DND-41 (cell line): ENCODE measurements around the gene GADL1.
A peak's percentile ranks its signal among the peaks of the same experiment; 100 is the strongest.

ENCODE experiments used
- ATAC-seq: fragments of 200-7000 bp; cut with Tn5 transposase; 3 replicates; pipeline ENCODE4 v1.9.1; 2021; ENCODE audit warnings: low read depth; ENCODE audit not compliant: insufficient read depth
- DNase-seq: peaks from one replicate; pipeline ENCODE4 v3.0.0-alpha.2; 2020
- H2AFZ ChIP-seq: 2 replicates; pipeline ENCODE4 v1.6.0; 2012; ENCODE audit warnings: low read depth, low read length
- H3K27ac ChIP-seq: 2 replicates; pipeline ENCODE4 v1.5.1; 2012; ENCODE audit warnings: low read length, inconsistent platforms
- H3K27me3 ChIP-seq: fragments of 200-600 bp; sonication (generic); 2 replicates; pipeline ENCODE4 v1.6.0; 2012; ENCODE audit warnings: low read length, mild to moderate bottlenecking, inconsistent platforms; ENCODE audit not compliant: insufficient read depth, poor library complexity
- H3K36me3 ChIP-seq: 2 replicates; pipeline ENCODE4 v1.5.1; 2012; ENCODE audit warnings: low read length, inconsistent platforms; ENCODE audit not compliant: insufficient read depth
- H3K4me1 ChIP-seq: 2 replicates; pipeline ENCODE4 v1.5.1; 2012; ENCODE audit warnings: mild to moderate bottlenecking, low read length; ENCODE audit not compliant: insufficient read depth
- H3K4me2 ChIP-seq: 2 replicates; pipeline ENCODE4 v1.6.0; 2012; ENCODE audit warnings: mild to moderate bottlenecking, moderate library complexity, low read length, inconsistent platforms; ENCODE audit not compliant: insufficient read depth
- H3K4me3 ChIP-seq, 2 experiments: fragments of 200-600 bp in 1 of 2; shearing (Covaris generic) in 1 of 2; 2 replicates each; pipeline ENCODE4 v1.5.1; 2012 to 2016; ENCODE audit warnings: inconsistent platforms in 2 of 2, low read length in 2 of 2, mild to moderate bottlenecking in 2 of 2, low read depth in 1 of 2, moderate library complexity in 1 of 2
- H3K79me2 ChIP-seq: 2 replicates; pipeline ENCODE4 v1.6.0; 2012; ENCODE audit warnings: low read length, inconsistent platforms; ENCODE audit not compliant: insufficient read depth
- H3K9ac ChIP-seq: 2 replicates; pipeline ENCODE4 v1.6.0; 2012; ENCODE audit warnings: low read depth, mild to moderate bottlenecking, inconsistent platforms, low read length, moderate library complexity
- H3K9me3 ChIP-seq: 2 replicates; pipeline ENCODE4 v1.5.1; 2012; ENCODE audit warnings: low read length, moderate library complexity, mild to moderate bottlenecking, inconsistent platforms; ENCODE audit not compliant: insufficient read depth, severe bottlenecking
- H4K20me1 ChIP-seq: 2 replicates; pipeline ENCODE4 v1.6.0; 2012; ENCODE audit warnings: low read length; ENCODE audit not compliant: insufficient read depth
- EZH2 ChIP-seq: IDR thresholded peaks from 3 replicates; pipeline ENCODE4 v1.6.1; 2012; ENCODE audit warnings: borderline replicate concordance, low read depth, mild to moderate bottlenecking, moderate library complexity, low read length, inconsistent platforms; ENCODE audit not compliant: severe bottlenecking
- TF ChIP-seq, protein P1 (sequence below): IDR thresholded peaks from 2 replicates; pipeline ENCODE4 v1.5.1; 2012; ENCODE audit warnings: borderline replicate concordance, low read length, moderate library complexity, mild to moderate bottlenecking; ENCODE audit not compliant: poor library complexity, severe bottlenecking; ENCODE audit errors: extremely low read depth

Gene GADL1

DNA sequence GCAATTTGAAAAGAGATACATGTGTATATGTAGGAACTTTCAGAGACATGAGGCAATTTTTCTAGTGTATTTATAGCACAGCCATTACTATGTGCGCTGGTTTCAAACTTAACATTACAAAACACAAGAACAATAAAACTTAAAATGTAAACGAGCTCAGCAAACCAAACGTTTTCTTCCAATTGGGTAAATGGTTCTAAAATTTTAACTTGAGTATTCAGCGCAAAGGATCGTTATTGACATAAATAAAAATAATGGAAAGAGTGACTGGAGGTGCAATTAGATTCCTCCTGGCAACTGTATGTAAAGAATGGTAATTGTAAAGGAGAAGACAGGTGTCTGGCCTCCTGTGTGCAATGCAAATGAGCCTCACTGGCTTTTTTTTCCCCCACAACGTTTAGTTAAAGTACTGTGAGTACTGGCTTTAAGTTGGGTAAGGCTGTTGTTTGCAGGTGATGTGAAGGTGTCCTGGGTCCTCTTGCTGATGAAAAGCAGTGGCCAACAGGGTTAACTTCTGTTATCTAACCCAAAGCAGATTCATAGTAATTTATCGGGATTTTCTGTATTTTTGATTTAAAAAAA lies 14.1 kb upstream of the GADL1 start:
- ATAC-seq = no peak
- DNase-seq = no peak
- Histone ChIP-seq H3K4me3 (no peak overlapping the region), H3K79me2 (no peaks in the 10 kb centered on the region), H3K27me3 (no peaks in the 10 kb centered on the region), H3K9me3 (no peaks in the 10 kb centered on the region), H2AFZ (no peak overlapping the region), H3K9ac (no peak overlapping the region), H4K20me1 (no peaks in the 10 kb centered on the region), H3K36me3 (no peaks in the 10 kb centered on the region), H3K4me2 (no peak overlapping the region), H3K4me1 (no peaks in the 10 kb centered on the region), H3K27ac (no peak overlapping the region)
- TF ChIP-seq EZH2 = no peak
- TF ChIP-seq, protein P1, sequence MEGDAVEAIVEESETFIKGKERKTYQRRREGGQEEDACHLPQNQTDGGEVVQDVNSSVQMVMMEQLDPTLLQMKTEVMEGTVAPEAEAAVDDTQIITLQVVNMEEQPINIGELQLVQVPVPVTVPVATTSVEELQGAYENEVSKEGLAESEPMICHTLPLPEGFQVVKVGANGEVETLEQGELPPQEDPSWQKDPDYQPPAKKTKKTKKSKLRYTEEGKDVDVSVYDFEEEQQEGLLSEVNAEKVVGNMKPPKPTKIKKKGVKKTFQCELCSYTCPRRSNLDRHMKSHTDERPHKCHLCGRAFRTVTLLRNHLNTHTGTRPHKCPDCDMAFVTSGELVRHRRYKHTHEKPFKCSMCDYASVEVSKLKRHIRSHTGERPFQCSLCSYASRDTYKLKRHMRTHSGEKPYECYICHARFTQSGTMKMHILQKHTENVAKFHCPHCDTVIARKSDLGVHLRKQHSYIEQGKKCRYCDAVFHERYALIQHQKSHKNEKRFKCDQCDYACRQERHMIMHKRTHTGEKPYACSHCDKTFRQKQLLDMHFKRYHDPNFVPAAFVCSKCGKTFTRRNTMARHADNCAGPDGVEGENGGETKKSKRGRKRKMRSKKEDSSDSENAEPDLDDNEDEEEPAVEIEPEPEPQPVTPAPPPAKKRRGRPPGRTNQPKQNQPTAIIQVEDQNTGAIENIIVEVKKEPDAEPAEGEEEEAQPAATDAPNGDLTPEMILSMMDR = no peak

- H2AFZ ChIP-seq = no peak overlapping the region
- no peak overlapping the region for H3K27ac ChIP-seq
- H3K9me3 ChIP-seq = no peaks in the 10 kb centered on the region
- H3K4me1 ChIP-seq = no peaks in the 10 kb centered on the region
- no peaks in the 10 kb centered on the region for H4K20me1 ChIP-seq
- ATAC-seq (no peak), DNase-seq (no peak)
- no peak overlapping the region for H3K4me2 ChIP-seq
- H3K4me3 ChIP-seq = no peak overlapping the region
- H3K36me3 ChIP-seq = no peaks in the 10 kb centered on the region
- TF ChIP-seq, protein P1 = no peak
- no peak for TF ChIP-seq EZH2
- no peak overlapping the region for H3K9ac ChIP-seq
- no peaks in the 10 kb centered on the region for H3K27me3 ChIP-seq
- H3K79me2 ChIP-seq = no peaks in the 10 kb centered on the region
These were observed 10.5 kb upstream of the GADL1 start for GRCh38 chr3:30904996-30905395.

GRCh38 chr3:30895329-30895728 lies 868 bp upstream of the GADL1 start:
- H3K9ac ChIP-seq = peak overlapping the region; percentile 56; the same call in 1 of the 2 replicates
- no peaks in the 10 kb centered on the region for H3K36me3 ChIP-seq
- H4K20me1 ChIP-seq = no peaks in the 10 kb centered on the region
- no peaks in the 10 kb centered on the region for H3K9me3 ChIP-seq
- TF ChIP-seq EZH2 = no peak
- TF ChIP-seq, protein P1 = no peak
- no peak overlapping the region; the same call in 1 of the 2 replicates for H2AFZ ChIP-seq
- H3K4me3 ChIP-seq = no peak overlapping the region
- ATAC-seq (no peak), DNase-seq (no peak)
- no peak overlapping the region; the same call in 1 of the 2 replicates for H3K27ac ChIP-seq
- H3K79me2 ChIP-seq = no peaks in the 10 kb centered on the region
- H3K27me3 ChIP-seq = no peaks in the 10 kb centered on the region
- peak overlapping the region; percentile 88; the same call in 1 of the 2 replicates for H3K4me2 ChIP-seq
- H3K4me1 ChIP-seq = peaks cover 29% of the 10 kb centered on the region
